MCF 10A (cell line): ENCODE measurements around the gene LHX3. TPM values are rescaled to one million over a fixed set of nuclear protein-coding genes. Genes with fewer than 3 reads are reported as not detected.

Experiments
- BruUV-seq: library from RNA; stranded (reverse); fragments of 400-500 nt; replicated peaks from 2 replicates; lab custom pipeline; 2021; lab: Mats Ljungman, UMichigan
- CTCF ChIA-PET: fragments of 300-600 bp; sonication (Branson Sonifier 250); formaldehyde crosslinking; extraction: SDS; loops from one replicate; lab custom pipeline; 2021; ENCODE audit warnings: antibody characterized with exemption, inconsistent platforms; lab: Yijun Ruan, JAX
- POLR2A ChIA-PET: fragments of 300-600, 350-650 bp; sonication (Branson Sonifier 250); formaldehyde crosslinking; extraction: SDS; loops from one replicate; lab custom pipeline; 2020; ENCODE audit warnings: antibody characterized with exemption, inconsistent platforms; lab: Yijun Ruan, JAX
- DNase-seq: peaks from one replicate; pipeline ENCODE4 v3.0.0-alpha.2; 2018; ENCODE audit not compliant: unreplicated experiment
- H3K27ac Mint-ChIP-seq: one replicate; pipeline ENCODE4 v1.8.0; 2022; ENCODE audit warnings: mild to moderate bottlenecking, low read depth, mixed read lengths; ENCODE audit not compliant: unreplicated experiment
- H3K27me3 Mint-ChIP-seq: one replicate; pipeline ENCODE4 v1.8.0; 2022; ENCODE audit warnings: mixed read lengths; ENCODE audit not compliant: insufficient read depth, unreplicated experiment
- H3K36me3 Mint-ChIP-seq: one replicate; pipeline ENCODE4 v1.8.0; 2022; ENCODE audit warnings: mild to moderate bottlenecking, moderate library complexity, mixed read lengths; ENCODE audit not compliant: insufficient read depth, unreplicated experiment
- H3K4me1 Mint-ChIP-seq: one replicate; pipeline ENCODE4 v1.8.0; 2022; ENCODE audit warnings: mixed read lengths; ENCODE audit not compliant: insufficient read depth, unreplicated experiment
- H3K4me3 Mint-ChIP-seq: one replicate; pipeline ENCODE4 v1.8.0; 2022; ENCODE audit warnings: mild to moderate bottlenecking, moderate library complexity, mixed read lengths; ENCODE audit not compliant: unreplicated experiment
- H3K9me3 Mint-ChIP-seq: one replicate; pipeline ENCODE4 v1.8.0; 2022; ENCODE audit warnings: mixed read lengths; ENCODE audit not compliant: unreplicated experiment
- intact Hi-C: fragments of 100-400 bp; cut with micrococcal nuclease; formaldehyde crosslinking; loops from 2 replicates; pipeline ENCODE4 v1.14.1; 2022
- total RNA-seq: library from RNA; stranded (reverse); gene quantifications from 2 replicates; pipeline ENCODE4 v1.2.3, GENCODE V29; 2022
- TF ChIP-seq, protein P1 (sequence below): fragments of 200-600 bp; IDR thresholded peaks from one replicate; pipeline ENCODE4 v1.8.0; 2022; ENCODE audit warnings: antibody characterized with exemption, mild to moderate bottlenecking; ENCODE audit not compliant: unreplicated experiment

LHX3 gene
- total RNA-seq, 1 experiment from 2014 or later, result 0.26 TPM

DNA sequence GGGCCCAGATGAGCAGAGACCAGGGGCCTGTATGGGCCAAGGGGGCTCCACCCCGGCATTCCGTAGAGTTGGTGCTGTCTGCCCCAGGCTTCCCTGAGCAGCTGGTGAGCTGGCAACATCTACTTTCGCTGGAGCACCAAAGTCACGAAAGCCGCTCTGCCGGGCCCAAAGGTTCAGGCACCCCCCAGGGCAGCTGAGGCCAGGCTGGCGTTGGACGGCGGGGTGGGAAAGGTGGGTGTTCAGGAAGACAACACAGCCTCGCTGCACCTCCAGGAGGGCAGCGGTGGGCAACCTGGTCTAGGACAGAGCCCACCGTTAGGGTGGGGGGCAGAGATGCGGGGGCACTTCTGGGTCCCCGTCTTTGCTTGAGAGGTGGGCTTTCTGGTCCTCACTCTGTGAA lies 56.2 kb downstream of the LHX3 start:
- no peak for DNase-seq
- no TSS peak for BruUV-seq
- H3K4me3 Mint-ChIP-seq, result no peak overlapping the region
- intact Hi-C loops, result loop anchor here (10.0 kb wide), 1 partner anchor 136 kb away; no protein-coding TSS in a partner anchor
- peaks cover 6% of the 10 kb centered on the region for H3K36me3 Mint-ChIP-seq
- no peaks in the 10 kb centered on the region for H3K27me3 Mint-ChIP-seq
- TF ChIP-seq, protein P1, sequence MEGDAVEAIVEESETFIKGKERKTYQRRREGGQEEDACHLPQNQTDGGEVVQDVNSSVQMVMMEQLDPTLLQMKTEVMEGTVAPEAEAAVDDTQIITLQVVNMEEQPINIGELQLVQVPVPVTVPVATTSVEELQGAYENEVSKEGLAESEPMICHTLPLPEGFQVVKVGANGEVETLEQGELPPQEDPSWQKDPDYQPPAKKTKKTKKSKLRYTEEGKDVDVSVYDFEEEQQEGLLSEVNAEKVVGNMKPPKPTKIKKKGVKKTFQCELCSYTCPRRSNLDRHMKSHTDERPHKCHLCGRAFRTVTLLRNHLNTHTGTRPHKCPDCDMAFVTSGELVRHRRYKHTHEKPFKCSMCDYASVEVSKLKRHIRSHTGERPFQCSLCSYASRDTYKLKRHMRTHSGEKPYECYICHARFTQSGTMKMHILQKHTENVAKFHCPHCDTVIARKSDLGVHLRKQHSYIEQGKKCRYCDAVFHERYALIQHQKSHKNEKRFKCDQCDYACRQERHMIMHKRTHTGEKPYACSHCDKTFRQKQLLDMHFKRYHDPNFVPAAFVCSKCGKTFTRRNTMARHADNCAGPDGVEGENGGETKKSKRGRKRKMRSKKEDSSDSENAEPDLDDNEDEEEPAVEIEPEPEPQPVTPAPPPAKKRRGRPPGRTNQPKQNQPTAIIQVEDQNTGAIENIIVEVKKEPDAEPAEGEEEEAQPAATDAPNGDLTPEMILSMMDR, result no peak
- ChIA-PET POLR2A (no interaction called here), CTCF (interaction anchor here (0.6 to 0.7 kb wide), 2 partner anchors 30 to 536 kb away, joined by 3 to 4 read pairs; no protein-coding TSS in a partner anchor)
- H3K4me1 Mint-ChIP-seq, result no peaks in the 10 kb centered on the region
- no peak overlapping the region for H3K27ac Mint-ChIP-seq
- no peaks in the 10 kb centered on the region for H3K9me3 Mint-ChIP-seq

DNA sequence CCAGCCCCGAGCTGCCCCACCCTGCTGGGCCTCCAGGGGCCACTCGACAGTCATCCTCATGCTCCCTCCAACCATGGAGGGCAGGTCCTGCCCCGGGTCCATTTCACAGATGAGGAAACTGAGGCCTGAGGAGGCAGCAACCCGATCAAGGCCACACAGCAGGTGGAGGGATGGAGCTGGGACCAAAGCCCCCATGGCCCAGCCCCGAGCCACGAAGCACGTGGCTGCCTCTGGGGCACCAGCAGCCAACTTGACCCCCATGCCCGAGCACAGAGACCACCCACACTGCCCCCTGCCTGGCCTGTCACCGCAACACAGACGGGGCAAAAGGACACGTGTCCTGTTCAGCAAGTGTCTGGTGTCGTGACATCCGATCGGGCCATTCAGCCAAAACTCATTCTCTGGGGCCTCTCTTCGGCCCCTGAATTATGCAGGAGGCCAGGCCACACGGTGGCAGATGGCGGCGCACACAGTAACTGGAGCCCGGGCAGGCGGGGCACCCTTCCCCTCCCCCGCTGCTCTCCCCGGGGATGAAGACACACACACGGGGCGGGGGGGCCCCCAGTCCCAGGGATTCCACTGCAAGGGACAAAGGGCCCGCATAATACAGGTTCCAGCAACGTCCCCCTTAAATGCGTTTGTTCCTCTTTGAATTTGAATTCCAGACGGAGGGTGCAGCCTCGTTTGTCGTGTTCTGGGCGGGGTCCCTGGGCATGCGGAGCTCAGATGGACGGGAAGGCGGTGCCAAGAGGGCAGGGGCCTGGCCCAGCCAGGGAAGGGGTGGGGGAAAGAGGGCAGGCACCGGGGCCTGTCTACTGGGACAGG lies 56.8 kb downstream of the LHX3 start:
- peaks cover 6% of the 10 kb centered on the region for H3K36me3 Mint-ChIP-seq
- H3K4me3 Mint-ChIP-seq, result no peak overlapping the region
- no peaks in the 10 kb centered on the region for H3K9me3 Mint-ChIP-seq
- no peaks in the 10 kb centered on the region for H3K4me1 Mint-ChIP-seq
- no peaks in the 10 kb centered on the region for H3K27me3 Mint-ChIP-seq
- CTCF ChIA-PET, result interaction anchor here (0.7 kb wide), 1 partner anchor 535 kb away, joined by 3 read pairs; no protein-coding TSS in a partner anchor
- POLR2A ChIA-PET, result interaction anchor here (1.0 kb wide), 1 partner anchor 187 kb away, joined by 5 read pairs; the partner anchor contains the start of gene UBAC1
- no peak for DNase-seq
- no TSS peak for BruUV-seq
- TF ChIP-seq, protein P1, result no peak
- intact Hi-C loops, result loop anchor here (10.0 kb wide), 1 partner anchor 137 kb away; no protein-coding TSS in a partner anchor
- no peak overlapping the region for H3K27ac Mint-ChIP-seq

DNA sequence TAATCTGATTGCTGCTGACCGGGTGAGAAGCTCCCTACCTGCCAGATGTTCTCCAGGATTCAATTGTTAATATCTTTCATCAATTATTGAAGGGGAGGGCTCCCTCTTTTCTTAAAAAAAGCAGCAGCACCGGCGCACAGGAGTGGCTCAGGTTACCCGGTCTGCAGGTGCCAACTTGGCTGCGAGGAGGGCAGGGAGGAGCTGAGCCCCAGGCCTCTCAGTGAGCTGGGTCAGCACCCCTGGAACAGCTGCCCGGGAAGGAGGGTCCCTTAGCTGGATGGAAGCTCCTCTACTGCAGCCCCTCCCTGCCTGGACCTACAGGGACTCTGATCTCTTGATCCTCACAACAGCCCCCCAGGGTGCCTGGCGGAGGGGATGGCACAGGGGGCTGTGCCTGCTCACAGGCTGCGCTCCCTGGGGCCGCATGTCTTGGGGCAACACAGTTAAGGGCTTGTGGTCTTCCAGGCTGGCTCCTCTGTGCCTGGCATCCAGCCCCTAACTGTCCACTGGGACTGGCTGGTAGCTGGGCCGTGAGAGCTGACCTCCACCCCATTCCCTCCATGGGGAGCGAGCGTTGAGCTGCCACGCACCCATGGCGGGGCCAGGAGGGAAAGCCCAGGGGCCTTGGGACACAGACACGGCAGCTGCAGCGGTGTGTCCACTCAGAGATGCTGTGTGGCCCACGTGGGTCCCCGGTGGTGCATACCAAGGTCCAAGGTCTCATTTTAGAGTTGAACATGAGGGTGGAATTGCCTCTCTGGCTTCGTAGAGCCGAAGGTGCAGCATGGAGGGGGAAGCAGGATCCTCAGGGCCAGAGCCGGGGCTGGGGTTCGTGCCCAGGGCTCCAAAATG lies 57.7 kb downstream of the LHX3 start:
- no peak for DNase-seq
- no peaks in the 10 kb centered on the region for H3K9me3 Mint-ChIP-seq
- H3K4me3 Mint-ChIP-seq, result no peak overlapping the region
- BruUV-seq, result no TSS peak
- ChIA-PET POLR2A (interaction anchor here (1.0 kb wide), 1 partner anchor 186 kb away, joined by 5 read pairs; the partner anchor contains the start of gene UBAC1), CTCF (no interaction called here)
- intact Hi-C loops, result loop anchor here (10.0 kb wide), 1 partner anchor 138 kb away; no protein-coding TSS in a partner anchor
- H3K4me1 Mint-ChIP-seq, result no peaks in the 10 kb centered on the region
- H3K36me3 Mint-ChIP-seq, result peaks cover 6% of the 10 kb centered on the region
- no peaks in the 10 kb centered on the region for H3K27me3 Mint-ChIP-seq
- TF ChIP-seq, protein P1, result no peak
- no peak overlapping the region for H3K27ac Mint-ChIP-seq

Other genes starting within 250 kb of the LHX3 start
- 32.5 and 34.7 TPM in 2 replicates for gene UBAC1, start 243.8 kb downstream of the LHX3 start, total RNA-seq
- gene NACC2, start 109.8 kb downstream of the LHX3 start, total RNA-seq, result 16.5 and 20.2 TPM in 2 replicates
- 43.2 and 45.4 TPM in 2 replicates for gene TMEM250, start 86.3 kb downstream of the LHX3 start, total RNA-seq
- gene QSOX2, start 40.7 kb upstream of the LHX3 start, total RNA-seq, result 23.7 and 27.7 TPM in 2 replicates
- gene CCDC187, start 99.0 kb upstream of the LHX3 start, total RNA-seq, result not detected in 2 replicates
- gene GPSM1, start 122.4 kb upstream of the LHX3 start, total RNA-seq, result 15.5 and 16.4 TPM in 2 replicates
- 24.5 and 30.5 TPM in 2 replicates for gene DNLZ, start 158.6 kb upstream of the LHX3 start, total RNA-seq
- gene CARD9, start 168.5 kb upstream of the LHX3 start, total RNA-seq, result 0.33 and 0.69 TPM in 2 replicates
- gene SNAPC4, start 195.0 kb upstream of the LHX3 start, total RNA-seq, result 9.6 and 9.9 TPM in 2 replicates
- gene ENTR1, start 205.5 kb upstream of the LHX3 start, total RNA-seq, result 58.9 and 82.2 TPM in 2 replicates
- 66.0 and 66.3 TPM in 2 replicates for gene PMPCA, start 205.5 kb upstream of the LHX3 start, total RNA-seq
- 16.3 and 17.4 TPM in 2 replicates for gene INPP5E, start 234.7 kb upstream of the LHX3 start, total RNA-seq